Measurements from ENCODE around the gene CLIP1. TPM values are rescaled to one million over a fixed set of nuclear protein-coding genes. Genes with fewer than 3 reads are reported as not detected.
"Not testable (repeated sequence)": the region's sequence is repeated elsewhere in the genome, so short reads cannot be mapped to it uniquely, and the experiment has no call there.

CLIP1 gene
- total and polyA plus RNA-seq, 4 experiments from 2014 or later = 5.9 to 65.7 (median 49.1) TPM

GRCh38 chr12:122265886-122266229 is 156.6 kb downstream of the CLIP1 start:
- H3K9me3 Mint-ChIP-seq = peaks cover 0 to 9% (median 1%) of the 10 kb centered on the region in 8 donors
- peak overlapping the region; percentile 99 to 100 (median 99) for H3K27ac Mint-ChIP-seq
- peaks cover 15 to 42% (median 25%) of the 10 kb centered on the region in 4 donors for H3K4me1 Mint-ChIP-seq
- peak overlapping the region; percentile 96 to 99 (median 98) for H3K4me3 Mint-ChIP-seq
- Histone ChIP-seq H3K27me3 (ENCODE audit: insufficient read depth, low read length) (no peaks in the 10 kb centered on the region), H3K4me3 (ENCODE audit: low read length in 2 of 2) (peak overlapping the region; percentile 70 to 99), H3K4me1 (ENCODE audit: insufficient read depth, low read length) (peaks cover 23% of the 10 kb centered on the region), H3K9me3 (ENCODE audit: control insufficient read depth in 1 of 2, low read length in 2 of 2) (no peaks in the 10 kb centered on the region), H3K36me3 (ENCODE audit: insufficient read depth, low read length) (peaks cover 10% of the 10 kb centered on the region), H3K27ac (ENCODE audit: low read depth, low read length) (peak overlapping the region; percentile 81)
- ChIA-PET CTCF (ENCODE audit: partially characterized antibody) (interaction anchor here (0.9 to 2.8 kb wide), 4 partner anchors 13 to 91 kb away, joined by 3 to 35 read pairs (median 6); no protein-coding TSS in a partner anchor), POLR2A (ENCODE audit: partially characterized antibody) (interaction anchor here (0.6 to 9.3 kb wide), 8 partner anchors 9 to 1798 kb away, joined by 3 to 128 read pairs (median 4); partner anchors contain the start of genes DIABLO, KNTC1 and RSRC2)
- intact Hi-C loops (cut with micrococcal nuclease) = loop anchor here (1.0 to 2.0 kb wide), 4 partner anchors 22 to 212 kb away; partner anchors contain the start of gene DIABLO
- peaks cover 15 to 43% of the 10 kb centered on the region in 2 donors for H3K36me3 Mint-ChIP-seq
- peaks cover 0 to 4% of the 10 kb centered on the region in 2 donors for H3K27me3 Mint-ChIP-seq
- peak in 1 of 5 donors; percentile 70 for DNase-seq

GRCh38 chr12:122265476-122265875 is 157.0 kb downstream of the CLIP1 start:
- no peaks in the 10 kb centered on the region for H3K27me3 ChIP-seq (ENCODE audit: insufficient read depth, low read length)
- ChIA-PET CTCF (ENCODE audit: partially characterized antibody) (interaction anchor here (1.3 to 2.8 kb wide), 3 partner anchors 13 to 21 kb away, joined by 5 to 35 read pairs (median 6); no protein-coding TSS in a partner anchor), POLR2A (ENCODE audit: partially characterized antibody) (interaction anchor here (0.9 to 9.3 kb wide), 6 partner anchors 8 to 40 kb away, joined by 3 to 128 read pairs (median 4); partner anchors contain the start of gene DIABLO)
- peak overlapping the region; percentile 96 to 99 (median 98) for H3K4me3 Mint-ChIP-seq
- H3K9me3 Mint-ChIP-seq = peaks cover 0 to 9% (median 1%) of the 10 kb centered on the region in 8 donors
- peak overlapping the region; percentile 81 for H3K27ac ChIP-seq (ENCODE audit: low read depth, low read length)
- H3K36me3 Mint-ChIP-seq = peaks cover 18 to 46% of the 10 kb centered on the region in 2 donors
- peaks cover 14% of the 10 kb centered on the region for H3K36me3 ChIP-seq (ENCODE audit: insufficient read depth, low read length)
- no peaks in the 10 kb centered on the region for H3K9me3 ChIP-seq (ENCODE audit: control insufficient read depth in 1 of 2, low read length in 2 of 2)
- peaks cover 16 to 44% (median 25%) of the 10 kb centered on the region in 4 donors for H3K4me1 Mint-ChIP-seq
- H3K4me1 ChIP-seq (ENCODE audit: insufficient read depth, low read length) = peaks cover 23% of the 10 kb centered on the region
- H3K4me3 ChIP-seq (ENCODE audit: low read length in 2 of 2) = peak overlapping the region; percentile 70 to 99
- intact Hi-C loops (cut with micrococcal nuclease) = no loop called here
- H3K27me3 Mint-ChIP-seq = peaks cover 0 to 4% of the 10 kb centered on the region in 2 donors
- peak in 3 of 5 donors; percentile 27 to 51 (median 45) for DNase-seq
- H3K27ac Mint-ChIP-seq = peak overlapping the region; percentile 99 to 100 (median 99)

DNA sequence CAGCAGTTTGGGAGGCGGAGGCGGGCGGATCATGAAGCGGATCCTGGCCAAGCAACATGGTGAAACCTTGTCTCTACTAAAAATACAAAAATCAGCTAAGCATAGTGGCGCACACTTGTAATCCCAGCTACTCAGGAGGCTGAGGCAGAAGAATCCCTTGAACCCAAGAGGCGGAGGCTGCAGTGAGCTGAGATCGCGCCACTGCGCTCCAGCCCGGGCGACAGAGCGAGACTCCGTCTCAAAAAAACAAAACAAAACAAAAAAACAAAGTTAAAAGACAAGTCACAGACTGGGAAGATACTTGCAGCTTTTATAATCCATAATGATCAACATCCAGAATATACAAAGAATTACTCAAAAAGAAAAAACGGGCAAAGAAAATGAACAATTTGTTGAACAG is 161.7 kb downstream of the CLIP1 start:
- H3K27ac ChIP-seq (ENCODE audit: low read depth, low read length); H3K27me3 Mint-ChIP-seq; DNase-seq; H3K9me3 Mint-ChIP-seq; H3K4me3 Mint-ChIP-seq; H3K9me3 ChIP-seq (ENCODE audit: control insufficient read depth in 1 of 2, low read length in 2 of 2); intact Hi-C loops (cut with micrococcal nuclease); H3K4me3 ChIP-seq (ENCODE audit: low read length in 2 of 2); H3K27me3 ChIP-seq (ENCODE audit: insufficient read depth, low read length): not testable (repeated sequence)
- H3K36me3 ChIP-seq (ENCODE audit: insufficient read depth, low read length) = peaks cover 18% of the 10 kb centered on the region
- POLR2A ChIA-PET (ENCODE audit: partially characterized antibody) = interaction anchor here (0.8 to 5.2 kb wide), 2 partner anchors 10 to 15 kb away, joined by 3 to 31 read pairs; no protein-coding TSS in a partner anchor
- H3K27ac Mint-ChIP-seq = peak overlapping the region in 1 of 7 donors; percentile 36
- CTCF ChIA-PET (ENCODE audit: partially characterized antibody) = interaction anchor here (3.3 kb wide), 1 partner anchor 16 kb away, joined by 16 read pairs; no protein-coding TSS in a partner anchor
- peaks cover 14% of the 10 kb centered on the region for H3K4me1 ChIP-seq (ENCODE audit: insufficient read depth, low read length)
- peaks cover 21 to 53% (median 33%) of the 10 kb centered on the region in 4 donors for H3K4me1 Mint-ChIP-seq
- peaks cover 39 to 65% of the 10 kb centered on the region in 2 donors for H3K36me3 Mint-ChIP-seq

DNA sequence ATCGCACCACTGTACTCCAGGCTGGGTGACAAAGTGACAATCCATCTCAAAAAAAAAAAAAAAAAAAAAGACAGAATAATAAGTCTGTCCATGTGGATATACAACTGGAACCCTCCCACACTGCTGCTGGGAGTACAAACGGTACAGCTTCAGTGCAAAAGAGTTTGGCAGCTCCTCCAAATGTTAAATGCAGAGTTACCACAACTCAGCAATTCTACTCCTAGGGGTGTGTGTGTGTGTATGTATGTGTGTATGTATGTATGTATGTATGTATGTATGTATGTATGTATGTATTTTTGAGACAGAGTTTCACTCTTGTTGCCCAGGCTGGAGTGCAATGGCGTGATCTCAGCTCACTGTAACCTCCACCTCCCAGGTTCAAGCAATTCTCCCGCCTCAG is 163.5 kb downstream of the CLIP1 start:
- intact Hi-C loops (cut with micrococcal nuclease); H3K9me3 Mint-ChIP-seq; H3K27ac ChIP-seq (ENCODE audit: low read depth, low read length); H3K9me3 ChIP-seq (ENCODE audit: control insufficient read depth in 1 of 2, low read length in 2 of 2); DNase-seq; H3K27me3 ChIP-seq (ENCODE audit: insufficient read depth, low read length); H3K27me3 Mint-ChIP-seq; H3K4me1 ChIP-seq (ENCODE audit: insufficient read depth, low read length); H3K4me3 ChIP-seq (ENCODE audit: low read length in 2 of 2): not testable (repeated sequence)
- H3K4me3 Mint-ChIP-seq = peak overlapping the region in 1 of 8 donors; percentile 48
- peak overlapping the region in 2 of 7 donors; percentile 68 to 79 for H3K27ac Mint-ChIP-seq
- CTCF ChIA-PET (ENCODE audit: partially characterized antibody) = interaction anchor here (1.2 kb wide), 1 partner anchor 15 kb away, joined by 3 read pairs; no protein-coding TSS in a partner anchor
- peaks cover 18% of the 10 kb centered on the region for H3K36me3 ChIP-seq (ENCODE audit: insufficient read depth, low read length)
- POLR2A ChIA-PET (ENCODE audit: partially characterized antibody) = interaction anchor here (5.2 kb wide), 1 partner anchor 14 kb away, joined by 31 read pairs; no protein-coding TSS in a partner anchor
- H3K4me1 Mint-ChIP-seq = peaks cover 17 to 37% (median 23%) of the 10 kb centered on the region in 4 donors
- H3K36me3 Mint-ChIP-seq = peaks cover 45 to 69% of the 10 kb centered on the region in 2 donors

- H3K27me3 Mint-ChIP-seq; H3K27ac ChIP-seq (ENCODE audit: low read depth, low read length); intact Hi-C loops (cut with micrococcal nuclease); DNase-seq; H3K27me3 ChIP-seq (ENCODE audit: insufficient read depth, low read length); H3K4me1 ChIP-seq (ENCODE audit: insufficient read depth, low read length); H3K4me3 ChIP-seq (ENCODE audit: low read length in 2 of 2); H3K4me3 Mint-ChIP-seq; H3K9me3 Mint-ChIP-seq; H3K9me3 ChIP-seq (ENCODE audit: control insufficient read depth in 1 of 2, low read length in 2 of 2): not testable (repeated sequence)
- peaks cover 16 to 37% (median 20%) of the 10 kb centered on the region in 4 donors for H3K4me1 Mint-ChIP-seq
- H3K36me3 ChIP-seq (ENCODE audit: insufficient read depth, low read length) = peaks cover 14% of the 10 kb centered on the region
- ChIA-PET POLR2A (ENCODE audit: partially characterized antibody) (interaction anchor here (5.2 kb wide), 1 partner anchor 13 kb away, joined by 31 read pairs; no protein-coding TSS in a partner anchor), CTCF (ENCODE audit: partially characterized antibody) (interaction anchor here (1.2 to 1.5 kb wide), 2 partner anchors 14 to 27 kb away, joined by 3 read pairs; no protein-coding TSS in a partner anchor)
- H3K27ac Mint-ChIP-seq = peak overlapping the region in 4 of 7 donors; percentile 17 to 78 (median 66)
- H3K36me3 Mint-ChIP-seq = peaks cover 46 to 67% of the 10 kb centered on the region in 2 donors
These were observed 164.0 kb downstream of the CLIP1 start for GRCh38 chr12:122258462-122258861.

DNA sequence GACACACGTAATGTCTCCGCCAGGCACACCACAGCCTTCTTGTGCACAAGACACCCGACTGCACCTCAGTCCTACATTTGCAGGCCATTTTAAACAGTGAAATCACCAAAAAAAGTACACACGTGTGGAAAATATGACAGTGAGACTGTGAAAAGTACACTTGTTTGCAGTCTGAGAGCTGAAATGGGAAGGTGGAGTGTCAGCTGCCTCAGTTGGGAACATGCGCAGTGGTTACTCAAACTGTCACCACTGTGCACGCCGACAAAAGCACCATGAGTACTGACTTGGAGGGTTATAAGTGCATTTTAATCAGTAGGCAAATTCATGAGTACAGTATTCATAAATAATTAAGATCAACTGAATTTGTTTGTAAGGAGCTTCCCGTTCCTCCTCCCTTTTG is 171.9 kb downstream of the CLIP1 start:
- POLR2A ChIA-PET (ENCODE audit: partially characterized antibody) = interaction anchor here (0.7 to 1.0 kb wide), 2 partner anchors 10 to 15 kb away, joined by 3 read pairs; no protein-coding TSS in a partner anchor
- CTCF ChIA-PET (ENCODE audit: partially characterized antibody) = no interaction called here
- H3K27ac Mint-ChIP-seq = no peak overlapping the region
- Histone ChIP-seq H3K4me1 (ENCODE audit: insufficient read depth, low read length) (peaks cover 6% of the 10 kb centered on the region), H3K9me3 (ENCODE audit: control insufficient read depth in 1 of 2, low read length in 2 of 2) (no peaks in the 10 kb centered on the region), H3K27me3 (ENCODE audit: insufficient read depth, low read length) (no peaks in the 10 kb centered on the region), H3K27ac (ENCODE audit: low read depth, low read length) (no peak overlapping the region), H3K4me3 (ENCODE audit: low read length in 2 of 2) (no peak overlapping the region), H3K36me3 (ENCODE audit: insufficient read depth, low read length) (peaks cover 30% of the 10 kb centered on the region)
- intact Hi-C loops (cut with micrococcal nuclease) = no loop called here
- peaks cover 5 to 11% (median 10%) of the 10 kb centered on the region in 4 donors for H3K4me1 Mint-ChIP-seq
- no peak for DNase-seq
- H3K36me3 Mint-ChIP-seq = peaks cover 29 to 43% of the 10 kb centered on the region in 2 donors
- H3K27me3 Mint-ChIP-seq = no peaks in the 10 kb centered on the region
- H3K4me3 Mint-ChIP-seq = no peak overlapping the region
- no peaks in the 10 kb centered on the region for H3K9me3 Mint-ChIP-seq

DNA sequence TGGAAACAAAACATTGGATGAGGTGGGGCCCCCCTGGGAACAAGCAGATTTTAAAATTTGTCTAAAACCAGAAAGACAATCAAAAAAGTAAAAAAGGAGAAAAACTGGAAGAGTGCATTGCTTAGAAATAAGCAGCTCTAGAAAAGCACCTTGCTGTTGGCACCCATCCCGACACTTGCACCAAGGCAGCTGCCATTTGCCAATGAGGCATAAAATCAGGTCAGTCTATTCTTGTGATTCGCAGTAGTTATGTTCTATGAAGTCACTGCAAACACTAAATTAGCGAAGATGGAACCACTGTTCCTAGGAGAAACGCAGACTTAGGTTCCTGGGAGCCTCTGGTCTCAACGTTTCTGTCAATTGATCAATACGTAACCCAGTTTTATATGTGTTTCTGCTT is 172.4 kb downstream of the CLIP1 start:
- H3K4me1 ChIP-seq (ENCODE audit: insufficient read depth, low read length) = peaks cover 10% of the 10 kb centered on the region
- DNase-seq = no peak
- no peaks in the 10 kb centered on the region for H3K27me3 Mint-ChIP-seq
- intact Hi-C loops (cut with micrococcal nuclease) = no loop called here
- no peaks in the 10 kb centered on the region for H3K9me3 ChIP-seq (ENCODE audit: control insufficient read depth in 1 of 2, low read length in 2 of 2)
- POLR2A ChIA-PET (ENCODE audit: partially characterized antibody) = interaction anchor here (1.0 to 1.4 kb wide), 2 partner anchors 16 kb away, joined by 3 read pairs; no protein-coding TSS in a partner anchor
- H3K36me3 ChIP-seq (ENCODE audit: insufficient read depth, low read length) = peaks cover 30% of the 10 kb centered on the region
- H3K4me3 ChIP-seq (ENCODE audit: low read length in 2 of 2) = no peak overlapping the region
- no peaks in the 10 kb centered on the region for H3K9me3 Mint-ChIP-seq
- no peak overlapping the region for H3K4me3 Mint-ChIP-seq
- peak overlapping the region in 3 of 7 donors; percentile 43 to 75 (median 57) for H3K27ac Mint-ChIP-seq
- no peak overlapping the region for H3K27ac ChIP-seq (ENCODE audit: low read depth, low read length)
- H3K4me1 Mint-ChIP-seq = peaks cover 7 to 13% (median 10%) of the 10 kb centered on the region in 4 donors
- peaks cover 28 to 41% of the 10 kb centered on the region in 2 donors for H3K36me3 Mint-ChIP-seq
- CTCF ChIA-PET (ENCODE audit: partially characterized antibody) = interaction anchor here (2.1 kb wide), 1 partner anchor 16 kb away, joined by 6 read pairs; the partner anchor contains the start of gene VPS33A
- H3K27me3 ChIP-seq (ENCODE audit: insufficient read depth, low read length) = no peaks in the 10 kb centered on the region

All from CD4-positive, alpha-beta memory T cell (primary cell).